Measurements from ENCODE around the gene ZAR1L.
A peak's percentile ranks its signal among the peaks of the same experiment; 100 is the strongest.

The ZAR1L gene

DNA sequence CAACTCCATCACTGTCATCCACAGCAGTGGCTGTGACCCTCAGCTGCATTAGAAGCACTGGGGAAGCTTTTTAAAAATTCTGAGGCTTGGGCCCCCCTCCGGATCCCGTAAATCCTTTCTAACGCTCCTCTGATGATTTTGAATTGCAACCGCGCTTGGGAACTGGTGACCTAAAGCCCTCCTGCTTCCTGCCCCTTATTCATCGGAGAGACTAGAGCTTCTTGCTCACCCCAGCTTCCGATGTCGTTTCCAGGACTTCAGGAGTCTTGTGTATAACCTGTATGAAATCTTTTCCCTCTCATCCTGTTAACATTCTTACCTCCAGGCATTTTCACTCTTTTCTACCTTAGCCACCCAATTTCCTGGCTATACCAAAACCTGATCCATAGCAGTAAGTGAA is 14.8 kb downstream of the ZAR1L start:
- DNase-seq: no peak

DNA sequence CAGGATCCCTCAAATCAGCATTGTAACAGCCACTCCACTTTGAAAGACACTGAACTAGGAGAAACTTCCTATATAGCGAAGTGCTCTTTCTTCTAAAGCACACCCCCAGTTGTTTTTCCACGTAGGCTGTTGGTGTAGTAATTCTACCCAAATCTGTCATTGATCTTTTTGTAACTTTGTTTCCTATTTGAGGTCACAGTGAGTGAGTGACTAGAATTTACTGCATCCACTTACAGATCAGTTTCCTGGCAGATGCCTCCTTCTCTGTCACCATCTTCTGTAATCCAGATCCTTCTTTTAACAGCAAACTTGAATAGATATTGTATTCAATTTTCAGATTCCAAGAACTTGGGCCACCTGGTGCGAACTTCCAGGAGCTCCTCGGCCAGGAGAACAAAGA is 15.3 kb downstream of the ZAR1L start:
- DNase-seq: no peak

- no peak for DNase-seq
Observed at GRCh38 chr13:32298695-32299094, 16.5 kb downstream of the ZAR1L start.

- DNase-seq: no peak
Observed at GRCh38 chr13:32297206-32297605, 18.0 kb downstream of the ZAR1L start.

DNA sequence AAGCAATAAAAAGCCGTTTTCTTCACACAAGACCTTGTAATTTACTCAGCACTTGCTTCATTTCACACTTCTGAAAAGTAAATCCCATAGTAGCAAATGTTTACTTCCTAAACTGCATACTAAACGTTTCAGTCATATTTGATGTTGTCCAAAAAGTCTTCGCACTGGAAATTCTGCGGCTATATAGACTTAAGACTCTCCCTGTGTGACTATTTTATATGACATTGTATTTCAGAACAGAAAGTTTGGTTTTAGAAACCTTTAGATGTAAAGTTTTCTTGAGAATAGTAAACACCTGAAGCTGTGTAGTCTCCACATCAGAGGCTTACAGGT is 29.6 kb downstream of the ZAR1L start:
- DNase-seq: no peak

DNA sequence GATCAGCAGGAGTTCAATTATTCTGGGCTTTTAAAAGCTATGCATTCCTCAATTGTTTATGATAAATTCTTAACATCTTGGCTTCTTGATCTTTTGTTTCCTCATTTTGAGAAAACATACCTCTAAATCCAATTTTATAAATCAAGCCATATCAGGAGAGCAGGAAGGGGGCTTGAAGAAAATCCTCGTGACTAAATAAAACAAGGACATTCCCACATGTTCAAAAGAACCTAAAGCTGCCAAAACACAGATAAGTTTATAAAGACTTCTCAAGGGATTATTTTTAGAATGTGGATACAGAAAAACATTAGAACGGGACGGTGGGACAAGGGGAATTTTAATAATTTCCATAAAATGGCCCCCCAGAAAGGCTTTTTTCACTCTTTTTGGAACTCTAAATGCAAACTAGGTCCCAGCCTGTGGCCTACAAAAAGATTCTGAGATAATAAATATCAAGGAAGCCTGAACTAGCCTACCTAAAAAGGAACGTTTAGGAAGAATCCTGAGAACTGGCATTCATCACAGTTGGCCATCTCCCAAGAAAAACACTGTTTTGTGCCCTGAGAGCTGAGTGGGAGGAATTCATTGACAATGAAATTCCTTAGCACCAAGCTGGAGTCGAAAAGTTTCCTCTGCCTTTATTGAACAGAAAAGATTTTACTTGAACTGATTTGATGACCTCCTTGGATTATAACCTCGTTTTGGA is 30.1 kb downstream of the ZAR1L start:
- peak; percentile 30 for DNase-seq

GRCh38 chr13:32282096-32282711 is 33.0 kb downstream of the ZAR1L start:
- no peak for DNase-seq

DNA sequence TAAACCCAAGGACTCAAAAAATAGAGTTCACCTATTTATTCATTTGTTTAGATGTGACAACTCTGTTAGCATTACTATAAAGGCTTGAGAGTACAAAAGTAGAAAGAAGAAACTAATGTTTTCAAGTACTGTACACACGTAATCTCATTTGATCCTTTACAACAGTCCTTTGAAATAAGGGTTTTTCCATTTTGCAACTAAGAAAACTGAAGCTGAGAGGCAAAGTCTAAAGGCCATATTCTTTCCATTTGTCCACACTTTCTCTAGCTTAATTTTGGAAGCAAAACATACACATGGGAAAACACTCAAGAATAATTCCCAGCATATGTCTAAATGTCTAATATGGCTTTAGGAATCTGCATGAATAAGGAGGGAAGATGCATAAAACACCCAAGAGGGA is 34.1 kb downstream of the ZAR1L start:
- no peak for DNase-seq

DNA sequence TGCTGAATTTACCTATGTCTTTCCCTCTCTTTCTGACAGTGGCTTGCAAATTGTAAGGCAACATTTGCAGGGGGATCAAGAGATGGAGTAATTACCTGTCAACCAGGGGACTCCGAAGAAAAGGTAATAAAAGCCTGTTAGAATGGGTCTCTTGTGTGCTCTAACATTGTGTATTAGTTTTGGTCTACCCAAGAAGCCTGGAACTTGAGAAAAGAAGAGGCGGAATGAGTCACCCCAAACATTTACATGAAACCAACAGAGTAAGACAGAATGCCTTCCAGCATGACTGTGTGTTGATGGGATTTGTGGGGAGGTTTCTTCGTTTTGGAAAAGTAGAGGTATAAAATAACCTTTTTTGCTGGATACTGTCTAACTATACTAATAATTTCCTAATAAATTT is 36.7 kb downstream of the ZAR1L start:
- no peak for DNase-seq

DNA sequence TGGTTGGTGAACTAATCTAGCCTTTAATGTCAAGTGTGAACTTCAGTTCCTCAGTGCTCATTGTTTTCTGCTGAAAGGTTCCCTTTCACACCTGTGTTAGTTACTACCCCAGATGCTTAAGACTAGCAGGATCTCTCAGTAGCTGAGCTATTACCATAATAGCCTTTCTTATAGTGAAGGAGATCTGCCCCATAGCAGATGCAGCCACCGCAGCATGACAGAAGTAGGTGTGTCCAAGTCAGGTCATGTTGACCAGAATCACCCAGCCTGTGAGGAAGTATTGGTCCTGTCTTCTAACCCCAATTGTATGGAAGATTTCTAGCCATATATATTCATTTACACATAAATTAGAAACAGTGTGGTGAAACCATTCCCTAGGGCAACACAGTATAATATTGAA is 37.3 kb downstream of the ZAR1L start:
- no peak for DNase-seq

- no peak for DNase-seq
Observed at GRCh38 chr13:32272021-32272683, 43.0 kb downstream of the ZAR1L start.

DNA sequence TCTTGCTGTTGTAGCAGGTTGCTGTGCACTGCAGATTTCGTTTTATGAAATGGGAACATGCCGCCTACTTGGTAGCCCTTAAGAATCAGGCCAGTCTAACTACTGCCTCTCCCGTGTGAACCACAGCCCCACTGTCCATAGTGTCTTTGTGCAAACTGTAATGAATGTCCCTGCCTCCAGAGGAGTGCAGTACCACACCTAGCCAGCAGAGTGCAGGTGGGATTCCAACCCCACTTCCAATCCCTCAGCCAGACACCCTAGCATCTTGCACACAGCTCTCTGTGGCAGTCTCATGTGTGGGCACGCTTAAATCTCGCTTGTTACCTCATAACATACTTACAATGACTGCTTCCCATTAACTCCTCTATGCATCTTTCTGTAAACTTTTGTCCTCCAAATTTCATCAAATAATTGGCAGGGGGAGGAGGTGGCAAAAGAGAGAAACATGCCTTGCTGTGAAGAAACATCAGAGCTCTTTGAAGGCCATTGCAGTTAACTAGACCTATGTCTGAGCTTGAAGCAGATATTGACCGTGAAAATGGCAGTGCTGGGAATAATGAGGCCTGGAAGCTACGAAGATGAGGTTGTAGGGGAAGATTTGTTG is 47.2 kb downstream of the ZAR1L start:
- no peak for DNase-seq

DNA sequence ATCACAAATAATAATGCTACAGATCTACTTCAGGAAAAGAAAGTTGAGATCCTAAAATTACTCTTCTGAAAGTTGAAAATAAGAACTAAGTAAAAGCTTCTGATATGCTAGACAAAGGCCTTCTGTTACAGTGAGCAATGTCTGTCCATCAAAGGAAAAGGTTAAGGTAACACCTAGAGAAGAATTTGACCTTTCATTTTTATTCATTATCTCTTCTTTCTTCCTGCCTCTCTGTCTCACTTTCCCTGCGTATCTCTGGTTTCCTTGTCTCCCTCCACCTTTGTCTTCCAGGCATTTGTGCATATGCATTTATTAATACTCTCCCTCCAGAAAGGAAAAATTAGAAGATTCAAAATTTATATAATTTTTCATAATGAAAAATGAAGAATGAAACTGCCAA is 49.0 kb downstream of the ZAR1L start:
- DNase-seq: no peak

DNA sequence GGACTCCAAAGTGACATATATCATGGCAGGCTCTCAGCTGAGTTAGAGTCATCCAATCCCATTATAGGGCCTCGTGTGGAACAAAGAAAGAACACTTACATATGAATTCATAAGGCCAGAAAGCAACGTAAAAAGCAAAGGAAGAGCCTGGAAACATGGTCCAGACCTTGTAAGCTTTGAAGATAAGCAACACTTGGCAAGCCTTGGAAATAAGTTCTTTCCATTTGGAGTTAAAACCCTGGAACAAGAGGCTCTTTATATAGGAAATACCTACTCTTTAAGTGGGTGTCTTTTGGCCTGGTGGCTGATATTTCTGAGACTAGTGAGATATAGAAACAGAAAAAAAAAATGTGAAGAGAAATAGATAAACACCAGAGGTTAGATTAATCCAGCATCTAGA is 49.4 kb downstream of the ZAR1L start:
- no peak for DNase-seq

- peak; percentile 59 for DNase-seq
Observed at GRCh38 chr13:32264407-32264806, 50.8 kb downstream of the ZAR1L start.

- no peak for DNase-seq
Observed at GRCh38 chr13:32262619-32263018, 52.5 kb downstream of the ZAR1L start.

- DNase-seq: no peak
Observed at GRCh38 chr13:32262165-32262564, 53.0 kb downstream of the ZAR1L start.

- DNase-seq: peak; percentile 58
Observed at GRCh38 chr13:32261567-32261966, 53.6 kb downstream of the ZAR1L start.

DNA sequence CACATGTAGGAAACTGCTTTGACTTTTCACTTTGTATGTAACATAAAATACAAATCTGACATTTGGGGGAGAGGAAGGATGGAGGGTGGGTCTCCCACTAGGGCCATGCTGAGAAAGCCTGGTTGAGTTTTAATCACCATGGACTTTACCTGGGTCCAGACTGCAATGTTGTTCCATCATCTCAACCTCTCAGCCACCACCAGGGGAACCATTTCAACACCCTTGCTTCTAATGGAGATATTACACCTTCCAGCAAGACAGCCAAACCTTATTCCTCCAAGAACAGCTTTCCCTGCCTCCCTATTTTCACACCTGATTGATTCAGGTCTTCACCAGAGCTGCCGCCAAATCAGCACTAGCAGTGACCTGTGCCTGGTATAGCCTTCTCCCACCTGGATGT is 56.0 kb downstream of the ZAR1L start:
- DNase-seq: no peak

GRCh38 chr13:32257649-32258048 is 57.5 kb downstream of the ZAR1L start:
- DNase-seq: no peak

DNA sequence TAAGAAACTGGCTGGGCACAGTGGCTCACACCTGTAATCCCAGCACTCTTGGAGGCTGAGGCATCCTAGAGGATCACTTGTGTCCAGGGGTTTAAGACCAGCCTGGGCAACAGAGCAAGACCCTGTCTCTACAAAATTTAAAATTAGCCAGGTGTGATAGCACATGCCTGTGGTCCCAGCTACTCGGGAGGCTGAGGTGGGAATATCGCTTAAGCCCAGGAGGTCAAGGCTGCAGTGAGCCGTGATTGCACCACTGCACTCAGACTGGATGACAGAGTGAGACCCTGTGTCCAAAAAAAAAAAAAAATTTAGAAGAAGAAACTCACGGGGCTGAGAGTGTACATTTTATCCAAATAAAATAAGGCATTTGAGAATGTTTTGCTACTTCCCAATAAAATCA is 58.9 kb downstream of the ZAR1L start:
- DNase-seq: no peak

- DNase-seq: no peak
Observed at GRCh38 chr13:32255724-32256109, 59.4 kb downstream of the ZAR1L start.

- DNase-seq: no peak
Observed at GRCh38 chr13:32254916-32255723, 60.0 kb downstream of the ZAR1L start.

Data from right hindlimb (tissue), 1 donor.